IMR-90 (cell line): ENCODE results near the gene VPS35L. TPM values are rescaled to one million over a fixed set of nuclear protein-coding genes. Genes with fewer than 3 reads are reported as not detected.

Source experiments
- ATAC-seq: fragments of 200-7000 bp; cut with Tn5 transposase; 2 replicates; pipeline ENCODE4 v1.9.1; 2020; ENCODE audit warnings: low read depth, mild to moderate bottlenecking, moderate library complexity
- BruUV-seq: library from RNA; stranded (reverse); fragments of 400-500 nt; replicated peaks from 2 replicates; lab custom pipeline; 2021; lab: Mats Ljungman, UMichigan
- CTCF ChIA-PET: fragments of 300-600 bp; formaldehyde crosslinking; extraction: SDS; loops from one replicate; lab custom pipeline; 2021; ENCODE audit warnings: antibody characterized with exemption; lab: Yijun Ruan, JAX
- POLR2A ChIA-PET: fragments of 300-600 bp; sonication (Branson Sonifier 250); formaldehyde crosslinking; loops from one replicate; lab custom pipeline; 2022; ENCODE audit warnings: antibody characterized with exemption; ENCODE audit not compliant: unreplicated experiment; lab: Charles Lee
- DNase-seq: peaks from one replicate; pipeline ENCODE4 v3.0.0; 2013
- H2AFZ ChIP-seq: replicated peaks from 2 replicates; pipeline ENCODE3; 2013; ENCODE audit warnings: low read length, mild to moderate bottlenecking; ENCODE audit not compliant: poor library complexity
- H2AK5ac ChIP-seq: 2 replicates; pipeline ENCODE4 v1.6.1; 2013; ENCODE audit warnings: low read depth, low read length, inconsistent platforms
- H2AK9ac ChIP-seq: replicated peaks from 2 replicates; pipeline ENCODE3; 2013; ENCODE audit warnings: mild to moderate bottlenecking, low read depth, low read length, moderate library complexity; ENCODE audit not compliant: poor library complexity
- H2BK120ac ChIP-seq: 2 replicates; pipeline ENCODE4 v1.6.1; 2013; ENCODE audit warnings: low read depth, low read length, inconsistent platforms
- H2BK15ac ChIP-seq: 3 replicates; pipeline ENCODE4 v1.6.1; 2013; ENCODE audit warnings: low read depth, low read length, inconsistent platforms
- H2BK20ac ChIP-seq: 2 replicates; pipeline ENCODE4 v1.6.1; 2013; ENCODE audit warnings: low read depth, mild to moderate bottlenecking, inconsistent platforms, low read length, moderate library complexity
- H2BK5ac ChIP-seq: 2 replicates; pipeline ENCODE4 v1.6.1; 2013; ENCODE audit warnings: mild to moderate bottlenecking, low read depth, low read length, inconsistent platforms; ENCODE audit not compliant: poor library complexity, severe bottlenecking
- H3K14ac ChIP-seq: replicated peaks from 2 replicates; pipeline ENCODE4 v1.6.1; 2013; ENCODE audit warnings: low read depth, low read length, inconsistent platforms
- H3K18ac ChIP-seq: 2 replicates; pipeline ENCODE4 v1.6.1; 2013; ENCODE audit warnings: low read depth, low read length, control low read depth
- H3K23ac ChIP-seq: 2 replicates; pipeline ENCODE4 v1.6.1; 2013; ENCODE audit warnings: low read depth, low read length, inconsistent platforms
- H3K27ac ChIP-seq: 2 replicates; pipeline ENCODE4 v1.5.1; 2013; ENCODE audit warnings: mild to moderate bottlenecking, control low read depth, low read length; ENCODE audit not compliant: insufficient read depth
- H3K27me3 ChIP-seq: 2 replicates; pipeline ENCODE4 v1.6.1; 2013; ENCODE audit warnings: low read length; ENCODE audit not compliant: control insufficient read depth, insufficient read depth
- H3K36me3 ChIP-seq: 2 replicates; pipeline ENCODE4 v1.6.1; 2013; ENCODE audit warnings: low read length, mixed read lengths; ENCODE audit not compliant: control insufficient read depth, insufficient read depth
- H3K4ac ChIP-seq: 2 replicates; pipeline ENCODE4 v1.6.1; 2013; ENCODE audit warnings: low read depth, low read length, inconsistent platforms
- H3K4me1 ChIP-seq: 2 replicates; pipeline ENCODE4 v1.6.1; 2013; ENCODE audit warnings: low read length, mixed read lengths; ENCODE audit not compliant: control insufficient read depth, insufficient read depth
- H3K4me2 ChIP-seq: 2 replicates; pipeline ENCODE4 v1.6.1; 2013; ENCODE audit warnings: low read depth, mild to moderate bottlenecking, control low read depth, low read length, moderate library complexity
- H3K4me3 ChIP-seq: 2 replicates; pipeline ENCODE4 v1.5.1; 2013; ENCODE audit warnings: low read depth, mild to moderate bottlenecking, control low read depth, low read length, moderate library complexity; ENCODE audit not compliant: insufficient read depth
- H3K56ac ChIP-seq: 2 replicates; pipeline ENCODE4 v1.6.1; 2013; ENCODE audit warnings: low read length, inconsistent platforms; ENCODE audit not compliant: insufficient read depth; ENCODE audit errors: extremely low read depth
- H3K79me1 ChIP-seq, 2 experiments: 2 replicates each; pipeline ENCODE4 v1.6.1; 2013; ENCODE audit warnings: low read length in 2 of 2, inconsistent platforms in 1 of 2, low read depth in 1 of 2
- H3K9ac ChIP-seq: 2 replicates; pipeline ENCODE4 v1.6.1; 2013; ENCODE audit warnings: low read depth, low read length, control low read depth
- H3K9me1 ChIP-seq: 2 replicates; pipeline ENCODE4 v1.6.1; 2013; ENCODE audit warnings: low read length, inconsistent platforms; ENCODE audit not compliant: insufficient read depth
- H3K9me3 ChIP-seq: 2 replicates; pipeline ENCODE4 v1.6.1; 2013; ENCODE audit warnings: low read length; ENCODE audit not compliant: control insufficient read depth, insufficient read depth
- H4K20me1 ChIP-seq: 2 replicates; pipeline ENCODE4 v1.6.1; 2013; ENCODE audit warnings: low read length, inconsistent platforms; ENCODE audit not compliant: insufficient read depth
- H4K5ac ChIP-seq: 2 replicates; pipeline ENCODE4 v1.6.1; 2013; ENCODE audit warnings: mild to moderate bottlenecking, low read depth, low read length, control low read depth
- H4K8ac ChIP-seq, 2 experiments: 2 replicates each; pipeline ENCODE4 v1.6.1; 2013; ENCODE audit warnings: low read depth in 2 of 2, low read length in 2 of 2, control low read depth in 1 of 2, inconsistent platforms in 1 of 2
- H4K91ac ChIP-seq: 2 replicates; pipeline ENCODE4 v1.6.1; 2013; ENCODE audit warnings: low read depth, low read length, inconsistent platforms; ENCODE audit not compliant: insufficient read depth
- BHLHE40 ChIP-seq: fragments of 150-350 bp; IDR thresholded peaks from 2 replicates; pipeline ENCODE4 v1.6.1; 2016; ENCODE audit warnings: mild to moderate bottlenecking, low read depth, low read length
- CEBPB ChIP-seq: IDR thresholded peaks from 2 replicates; pipeline ENCODE4 v1.6.1; 2012; ENCODE audit warnings: low read depth, low read length, improper control_type of control experiment
- CHD1 ChIP-seq: IDR thresholded peaks from 2 replicates; pipeline ENCODE4 v1.6.1; 2012; ENCODE audit warnings: low read depth, low read length, improper control_type of control experiment
- ELK1 ChIP-seq: fragments of 150-350 bp; IDR thresholded peaks from 2 replicates; pipeline ENCODE4 v1.6.1; 2016; ENCODE audit warnings: low read depth, mild to moderate bottlenecking, low read length, moderate library complexity, borderline replicate concordance
- FOS ChIP-seq: fragments of 150-350 bp; IDR thresholded peaks from 2 replicates; pipeline ENCODE4 v1.6.1; 2016; ENCODE audit warnings: low read depth, low read length
- MAFK ChIP-seq: IDR thresholded peaks from 2 replicates; pipeline ENCODE4 v1.6.1; 2012; ENCODE audit warnings: low read depth, low read length, improper control_type of control experiment
- MAZ ChIP-seq: IDR thresholded peaks from 2 replicates; pipeline ENCODE4 v1.6.1; 2012; ENCODE audit warnings: low read depth, mild to moderate bottlenecking, low read length, improper control_type of control experiment, moderate library complexity, borderline replicate concordance
- MXI1 ChIP-seq: IDR thresholded peaks from 2 replicates; pipeline ENCODE4 v1.6.1; 2012; ENCODE audit warnings: low read depth, mild to moderate bottlenecking, low read length, moderate library complexity, borderline replicate concordance
- NFE2L2 ChIP-seq: fragments of 150-350 bp; IDR thresholded peaks from 2 replicates; pipeline ENCODE4 v1.6.1; 2016; ENCODE audit warnings: low read depth, mild to moderate bottlenecking, low read length
- POLR2A ChIP-seq: IDR thresholded peaks from 2 replicates; pipeline ENCODE4 v1.6.1; 2012; ENCODE audit warnings: mild to moderate bottlenecking, low read depth, low read length
- RAD21 ChIP-seq: IDR thresholded peaks from 2 replicates; pipeline ENCODE4 v1.6.1; 2012; ENCODE audit warnings: low read length, improper control_type of control experiment
- RCOR1 ChIP-seq: IDR thresholded peaks from 2 replicates; pipeline ENCODE4 v1.6.1; 2012; ENCODE audit warnings: mild to moderate bottlenecking, low read length, improper control_type of control experiment; ENCODE audit not compliant: insufficient replicate concordance
- RFX5 ChIP-seq: IDR thresholded peaks from 2 replicates; pipeline ENCODE4 v1.8.0; 2012; ENCODE audit warnings: low read depth, mild to moderate bottlenecking, low read length, moderate library complexity
- SMC3 ChIP-seq: fragments of 150-350 bp; IDR thresholded peaks from 2 replicates; pipeline ENCODE4 v1.6.1; 2016; ENCODE audit warnings: low read depth, mild to moderate bottlenecking, antibody characterized with exemption, low read length, moderate library complexity
- WGBS, 2 experiments: methylation state at CpG; one replicate each; pipeline versions ENCODE4 v1.1.5 to v1.1.7; 2013; ENCODE audit warnings: missing lambda C conversion rate in 2 of 2; ENCODE audit not compliant: insufficient read length in 1 of 2; ENCODE audit errors: extremely low coverage in 2 of 2; 5-methylcytosine and 5-hydroxymethylcytosine counted together
- dilution Hi-C: fragments of 300-500 bp; cut with HindIII; formaldehyde crosslinking; loops from one replicate; pipeline ENCODE4 v1.14.3; 2018; ENCODE audit warnings: low sequenced_read_pairs; ENCODE audit not compliant: unreplicated experiment
- in situ Hi-C: fragments of 300-500 bp; cut with MboI; formaldehyde crosslinking; loops from 3 replicates; pipeline ENCODE4 v1.14.3; 2019; ENCODE audit warnings: low sequenced_read_pairs, inconsistent platforms, mixed read lengths
- intact Hi-C: fragments of 100-400 bp; cut with micrococcal nuclease; formaldehyde crosslinking; loops from 2 replicates; pipeline ENCODE4 v1.10.0; 2022
- polyA plus RNA-seq, 3 experiments: library from polyadenylated mRNA; depleted of rRNA; stranded (reverse); fragments of >200 nt; gene quantifications; 2 replicates each; pipeline ENCODE4 v1.2.3, GENCODE V29; 2012; ENCODE audit warnings: low replicate concordance in 1 of 3
- total RNA-seq: library from RNA; depleted of rRNA; stranded (reverse); fragments of >200 nt; gene quantifications from 2 replicates; pipeline ENCODE4 v1.2.3, GENCODE V29; 2012
- TF ChIP-seq, protein P1 (sequence below): fragments of 150-350 bp; IDR thresholded peaks from 2 replicates; pipeline ENCODE4 v1.6.1; 2017; ENCODE audit warnings: mild to moderate bottlenecking, antibody characterized with exemption, low read length, low read depth

VPS35L gene
- total and polyA plus RNA-seq, 2 of the 4 experiments (the other 2 are of a cell fraction) = 28.0 to 40.1 TPM

- H4K91ac ChIP-seq = no peak overlapping the region
- no peak overlapping the region for H3K4me2 ChIP-seq
- in situ Hi-C loops (no loop called here), dilution Hi-C loops (no loop called here), intact Hi-C loops (no loop called here)
- ChIA-PET CTCF (no interaction called here), POLR2A (no interaction called here)
- no peak overlapping the region for H4K8ac ChIP-seq
- no TSS peak for BruUV-seq
- no peak overlapping the region for H3K56ac ChIP-seq
- no peaks in the 10 kb centered on the region for H4K20me1 ChIP-seq
- H3K4ac ChIP-seq = no peak overlapping the region
- peaks cover 10% of the 10 kb centered on the region; the same call in 1 of the 2 replicates for H3K9me1 ChIP-seq
- H2AK9ac ChIP-seq = no peak overlapping the region
- TF ChIP-seq RAD21 (no peak), MAFK (no peak), MAZ (no peak), NFE2L2 (no peak), FOS (no peak), POLR2A (no peak), RCOR1 (no peak), MXI1 (no peak), BHLHE40 (no peak), SMC3 (no peak), CHD1 (no peak), ELK1 (no peak), CEBPB (no peak), RFX5 (no peak)
- TF ChIP-seq, protein P1, sequence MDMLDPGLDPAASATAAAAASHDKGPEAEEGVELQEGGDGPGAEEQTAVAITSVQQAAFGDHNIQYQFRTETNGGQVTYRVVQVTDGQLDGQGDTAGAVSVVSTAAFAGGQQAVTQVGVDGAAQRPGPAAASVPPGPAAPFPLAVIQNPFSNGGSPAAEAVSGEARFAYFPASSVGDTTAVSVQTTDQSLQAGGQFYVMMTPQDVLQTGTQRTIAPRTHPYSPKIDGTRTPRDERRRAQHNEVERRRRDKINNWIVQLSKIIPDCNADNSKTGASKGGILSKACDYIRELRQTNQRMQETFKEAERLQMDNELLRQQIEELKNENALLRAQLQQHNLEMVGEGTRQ = no peak
- no peaks in the 10 kb centered on the region for H3K9me3 ChIP-seq
- H3K27ac ChIP-seq = no peak overlapping the region
- peaks cover 42% of the 10 kb centered on the region for H3K36me3 ChIP-seq
- no peaks in the 10 kb centered on the region for H3K4me1 ChIP-seq
- H2BK20ac ChIP-seq = no peak overlapping the region
- peaks cover 3 to 11% of the 10 kb centered on the region in 2 experiments; a peak in 2 of 4 replicates for H3K79me1 ChIP-seq
- DNase-seq (no peak), ATAC-seq (no peak)
- H3K4me3 ChIP-seq = no peak overlapping the region
- WGBS, 2 experiments = no CpG with 5 or more reads among the region's 5 CpGs
- no peak overlapping the region for H2BK120ac ChIP-seq
- no peaks in the 10 kb centered on the region for H3K27me3 ChIP-seq
- no peak overlapping the region for H2BK5ac ChIP-seq
- H4K5ac ChIP-seq = no peak overlapping the region
- H3K14ac ChIP-seq = no peak overlapping the region
- no peak overlapping the region for H3K9ac ChIP-seq
- no peak overlapping the region for H3K23ac ChIP-seq
- no peak overlapping the region for H3K18ac ChIP-seq
- H2AK5ac ChIP-seq = no peak overlapping the region
- H2AFZ ChIP-seq = no peak overlapping the region
- no peak overlapping the region for H2BK15ac ChIP-seq
Observed at GRCh38 chr16:19689342-19689741, 133.8 kb downstream of the VPS35L start.
